Measurements from ENCODE around the gene OOSP4B.
"Not testable (repeated sequence)": the region's sequence is repeated elsewhere in the genome, so short reads cannot be mapped to it uniquely, and the experiment has no call there.

Gene OOSP4B

DNA sequence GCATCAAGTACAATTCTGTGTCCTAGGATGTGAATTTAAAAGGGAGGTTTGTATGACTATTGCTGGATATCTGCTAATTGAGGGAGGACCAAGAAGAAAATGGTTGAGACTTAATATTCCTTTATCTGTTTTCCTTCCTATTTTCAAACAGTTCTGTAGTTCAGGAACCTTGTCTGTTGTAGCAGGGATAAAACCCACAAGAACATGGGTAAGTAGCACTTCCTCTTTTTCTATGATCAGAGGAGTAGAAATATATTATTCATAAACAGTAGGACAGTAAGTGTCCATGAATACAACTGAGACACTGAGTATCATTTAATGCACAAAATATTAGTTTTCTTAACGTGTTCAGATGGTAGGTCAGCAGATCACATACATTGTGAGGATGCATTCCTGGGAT is 47.1 kb downstream of the OOSP4B start:
- no peak for DNase-seq

DNA sequence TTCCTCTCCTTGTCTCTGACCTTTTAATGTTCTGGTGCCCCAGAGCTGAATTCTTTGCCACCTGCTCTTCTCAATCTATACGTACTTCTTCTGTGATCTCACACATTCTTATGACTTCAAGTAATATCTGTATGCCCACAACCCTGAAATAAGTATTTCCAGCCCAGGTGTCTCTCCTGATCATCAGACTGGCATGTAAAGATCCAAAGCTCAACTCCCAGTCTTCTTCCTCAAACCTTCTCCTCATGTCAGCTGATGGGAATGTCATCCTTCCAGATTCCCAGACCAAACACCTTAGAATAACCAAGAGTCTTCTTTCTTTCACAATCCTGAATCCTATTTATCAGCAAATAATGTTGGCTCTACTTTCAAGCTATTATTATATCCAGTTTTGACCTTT is 48.8 kb downstream of the OOSP4B start:
- no peak for DNase-seq

DNA sequence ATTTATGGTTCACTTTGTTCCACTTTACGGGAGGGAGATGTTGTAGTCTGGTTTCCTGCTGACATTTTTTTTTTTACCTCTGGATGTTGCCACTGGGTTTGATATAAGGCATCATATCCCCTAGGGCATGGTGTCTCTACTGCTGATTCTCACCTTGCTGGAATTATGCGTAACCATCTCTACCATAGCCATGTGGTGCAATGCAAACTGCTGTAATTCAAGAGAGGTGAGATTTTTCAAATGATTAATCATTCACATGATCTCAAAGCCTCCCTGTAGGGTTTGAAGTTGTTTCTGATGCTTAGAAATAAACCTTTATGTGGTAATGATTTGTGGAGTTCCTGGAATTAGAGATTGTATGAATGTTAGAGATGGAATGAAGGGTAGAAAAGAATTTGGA is 52.5 kb downstream of the OOSP4B start:
- DNase-seq: no peak

DNA sequence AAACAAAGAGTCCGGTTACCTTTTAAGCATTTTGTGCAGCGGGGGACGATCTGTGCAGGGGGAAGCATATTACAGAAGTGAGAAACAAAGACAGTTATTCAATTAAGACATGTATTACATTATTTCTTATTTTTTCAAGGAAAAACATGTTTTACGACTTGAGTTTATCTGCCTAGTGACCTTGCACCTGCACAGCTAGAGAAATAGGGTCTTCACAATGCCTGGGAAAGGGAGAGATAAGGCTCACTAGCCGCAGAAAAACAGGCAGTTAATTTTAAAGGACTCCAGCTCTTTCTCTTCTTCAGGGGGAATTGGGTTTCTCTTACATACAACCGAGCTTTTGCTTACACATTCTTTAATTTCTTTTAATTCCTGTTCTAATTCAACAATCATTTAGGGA is 54.7 kb downstream of the OOSP4B start:
- DNase-seq: not testable (repeated sequence)

DNA sequence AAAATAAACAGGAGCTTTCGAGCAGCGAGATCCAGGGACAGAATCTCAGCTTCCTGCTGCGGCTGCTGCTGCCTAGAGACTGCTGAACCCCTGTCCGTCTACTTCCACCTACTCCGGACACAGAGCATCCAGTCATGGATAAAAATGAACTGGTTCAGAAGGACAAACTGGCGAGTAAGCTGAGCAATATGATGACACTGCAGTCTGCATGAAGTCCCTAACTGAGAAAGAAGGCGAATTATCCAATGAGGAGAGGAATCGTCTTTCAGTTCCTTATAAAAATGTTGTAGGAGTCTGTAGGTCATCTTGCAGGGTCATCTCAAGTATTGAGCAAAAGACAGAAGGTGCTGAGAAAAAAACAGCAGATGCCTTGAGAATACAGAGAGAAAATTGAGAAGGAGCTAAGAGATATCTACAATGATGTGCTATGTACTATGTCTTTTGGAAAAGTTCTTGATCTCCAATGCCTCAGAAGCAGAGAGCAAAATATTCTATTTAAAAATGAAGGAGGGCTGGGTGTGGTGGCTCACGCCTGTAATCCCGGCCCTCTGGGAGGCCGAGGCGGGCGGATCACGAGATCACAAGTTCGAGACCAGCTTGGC is 60.3 kb downstream of the OOSP4B start:
- DNase-seq: no peak

DNA sequence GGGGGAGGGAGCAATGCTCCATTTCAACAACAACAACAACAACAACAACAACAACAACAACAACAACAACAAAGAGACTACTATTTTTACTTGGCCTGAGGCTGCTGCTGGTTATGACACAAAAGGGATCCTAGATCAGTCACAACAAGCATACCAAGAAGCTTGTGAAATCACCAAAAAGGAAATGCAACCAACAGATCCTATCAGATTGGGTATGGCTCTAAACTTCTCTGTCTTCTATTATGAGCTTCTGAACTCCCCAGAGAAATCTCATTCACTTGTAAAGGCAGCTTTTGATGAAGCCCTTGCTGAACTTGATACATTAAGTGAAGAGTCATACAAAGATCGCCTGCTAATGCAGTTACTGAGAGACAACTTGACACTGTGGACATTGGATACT is 61.0 kb downstream of the OOSP4B start:
- DNase-seq: no peak

DNA sequence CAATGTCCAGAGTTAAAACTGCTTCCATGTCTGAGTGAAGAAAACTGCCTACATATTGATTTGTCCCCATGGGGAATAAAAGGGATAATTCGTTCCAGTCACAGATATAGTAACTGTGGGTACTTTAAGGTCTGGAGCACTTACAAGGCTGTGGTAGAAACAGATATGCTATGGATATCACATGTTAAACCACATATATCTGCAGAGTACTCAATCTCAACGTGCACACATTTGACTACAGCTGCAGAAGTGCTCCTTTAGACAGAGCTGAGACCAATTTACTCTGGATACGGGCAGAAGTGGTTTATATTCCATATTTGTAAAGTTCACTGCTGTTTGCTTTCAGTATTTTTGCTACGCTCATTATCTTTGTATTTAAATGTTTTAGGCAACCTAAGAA is 61.8 kb downstream of the OOSP4B start:
- DNase-seq: no peak

DNA sequence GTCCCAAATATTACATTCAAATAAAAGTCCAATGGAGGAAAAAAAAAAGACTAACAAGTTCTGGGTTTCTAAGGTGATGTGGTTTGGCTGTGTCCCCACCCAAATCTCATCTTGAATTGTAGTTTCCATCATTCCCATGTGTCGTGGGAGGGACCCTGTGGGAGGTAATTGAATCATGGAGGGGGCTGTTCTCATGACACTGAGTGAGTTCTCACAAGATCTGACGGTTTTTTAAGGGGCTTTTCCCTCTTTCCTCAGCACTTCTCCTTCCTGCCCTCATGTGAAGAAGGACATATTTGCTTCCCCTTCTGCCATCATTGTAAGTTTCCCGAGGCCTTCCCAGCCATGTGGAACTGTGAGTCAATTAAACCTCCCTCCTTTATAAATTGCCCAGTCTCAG is 63.6 kb downstream of the OOSP4B start:
- no peak for DNase-seq

All from stimulated activated CD8-positive, alpha-beta memory T cell treated with anti-CD3 and anti-CD28 coated beads, Interleukin-4, amount 100 ng/mL, for 48 hours (primary cell).